CD4-positive, alpha-beta T cell treated with Interleukin-6 at 100 ng/mL for 8 hours (primary cell): Measurements from ENCODE around the gene MBNL3.
A peak's percentile ranks its signal among the peaks of the same experiment; 100 is the strongest.

Experiments used
- DNase-seq: peaks from one replicate; pipeline ENCODE4 v3.0.0-alpha.2; 2020; ENCODE audit warnings: mixed read lengths, low spot score

The MBNL3 gene

GRCh38 chrX:132488819-132489577 is at the start of gene MBNL3:
MBNL3 (minus strand) TSS chrX:132489038; CDS start chrX:132439611, 49,427 bp downstream.
- DNase-seq, result peak; percentile 65

GRCh38 chrX:132533409-132533808 is 44.6 kb upstream of the MBNL3 start:
- no peak for DNase-seq

- no peak for DNase-seq
Measured at GRCh38 chrX:132532913-132533312, 44.1 kb upstream of the MBNL3 start.

- no peak for DNase-seq
Measured at GRCh38 chrX:132532097-132532496, 43.3 kb upstream of the MBNL3 start.

- DNase-seq, result no peak
Measured at GRCh38 chrX:132520792-132521191, 32.0 kb upstream of the MBNL3 start.

- DNase-seq, result no peak
Measured at GRCh38 chrX:132520213-132520612, 31.4 kb upstream of the MBNL3 start.

GRCh38 chrX:132518401-132518800 is 29.6 kb upstream of the MBNL3 start:
- DNase-seq, result no peak

GRCh38 chrX:132508834-132509233 is 20.0 kb upstream of the MBNL3 start:
- DNase-seq, result no peak

- no peak for DNase-seq
Measured at GRCh38 chrX:132505116-132505515, 16.3 kb upstream of the MBNL3 start.

- no peak for DNase-seq
Measured at GRCh38 chrX:132504417-132504816, 15.6 kb upstream of the MBNL3 start.

- no peak for DNase-seq
Measured at GRCh38 chrX:132501606-132502005, 12.8 kb upstream of the MBNL3 start.

- no peak for DNase-seq
Measured at GRCh38 chrX:132497432-132497831, 8.6 kb upstream of the MBNL3 start.

GRCh38 chrX:132493095-132493494 is 4.3 kb upstream of the MBNL3 start:
- DNase-seq, result no peak

- DNase-seq, result peak; percentile 31
Measured at GRCh38 chrX:132491191-132491590, 2.4 kb upstream of the MBNL3 start.

- DNase-seq, result peak; percentile 32
Measured at GRCh38 chrX:132489578-132490419, 961 bp upstream of the MBNL3 start.

GRCh38 chrX:132488180-132488705 is 595 bp downstream of the MBNL3 start:
- peak; percentile 40 for DNase-seq

- no peak for DNase-seq
Measured at GRCh38 chrX:132486599-132487178, 2.1 kb downstream of the MBNL3 start.

GRCh38 chrX:132483951-132484350 is 4.9 kb downstream of the MBNL3 start:
- no peak for DNase-seq

GRCh38 chrX:132483488-132483887 is 5.3 kb downstream of the MBNL3 start:
- DNase-seq, result no peak

GRCh38 chrX:132482632-132483031 is 6.2 kb downstream of the MBNL3 start:
- no peak for DNase-seq

- no peak for DNase-seq
Measured at GRCh38 chrX:132481449-132481848, 7.4 kb downstream of the MBNL3 start.

- peak; percentile 58 for DNase-seq
Measured at GRCh38 chrX:132480581-132481203, 8.1 kb downstream of the MBNL3 start.
